ENCODE data around the gene CPAMD8.

Gene CPAMD8

GRCh38 chr19:17026706-17027534 is at the start of gene CPAMD8:
Gene CPAMD8, minus strand, starts transcription at chr19:17026810. Its CDS starts 168 bp downstream, at chr19:17026642.
- DNase-seq (ENCODE audit: low spot score) = no peak

GRCh38 chr19:17075864-17076542 is 49.4 kb upstream of the CPAMD8 start:
- DNase-seq (ENCODE audit: low spot score) = peak; percentile 41

- peak; percentile 100 for DNase-seq (ENCODE audit: low spot score)
These were observed 48.6 kb upstream of the CPAMD8 start, which contains the start of the genes HAUS8 and MYO9B for GRCh38 chr19:17075035-17075863. Gene HAUS8, minus strand, starts transcription at chr19:17075452. Its CDS starts 30 bp downstream, at chr19:17075422. Gene MYO9B, plus strand, starts transcription at chr19:17075777. Its CDS starts 25,941 bp downstream, at chr19:17101718.

GRCh38 chr19:17074634-17075034 is 48.0 kb upstream of the CPAMD8 start:
- DNase-seq (ENCODE audit: low spot score) = no peak

- no peak for DNase-seq (ENCODE audit: low spot score)
These were observed 47.4 kb upstream of the CPAMD8 start for GRCh38 chr19:17073869-17074633.

GRCh38 chr19:17070912-17071311 is 44.3 kb upstream of the CPAMD8 start:
- DNase-seq (ENCODE audit: low spot score) = no peak

- DNase-seq (ENCODE audit: low spot score) = no peak
These were observed 43.8 kb upstream of the CPAMD8 start for GRCh38 chr19:17070421-17070820.

- DNase-seq (ENCODE audit: low spot score) = no peak
These were observed 42.6 kb upstream of the CPAMD8 start for GRCh38 chr19:17069193-17069592.

GRCh38 chr19:17063428-17063827 is 36.8 kb upstream of the CPAMD8 start:
- no peak for DNase-seq (ENCODE audit: low spot score)

- DNase-seq (ENCODE audit: low spot score) = no peak
These were observed 35.1 kb upstream of the CPAMD8 start for GRCh38 chr19:17061691-17062090.

GRCh38 chr19:17061205-17061604 is 34.6 kb upstream of the CPAMD8 start:
- DNase-seq (ENCODE audit: low spot score) = no peak

- DNase-seq (ENCODE audit: low spot score) = no peak
These were observed 34.2 kb upstream of the CPAMD8 start for GRCh38 chr19:17060802-17061201.

GRCh38 chr19:17058236-17058635 is 31.6 kb upstream of the CPAMD8 start:
- no peak for DNase-seq (ENCODE audit: low spot score)

- no peak for DNase-seq (ENCODE audit: low spot score)
These were observed 29.0 kb upstream of the CPAMD8 start for GRCh38 chr19:17055636-17056035.

GRCh38 chr19:17054746-17055145 is 28.1 kb upstream of the CPAMD8 start:
- DNase-seq (ENCODE audit: low spot score) = no peak

- DNase-seq (ENCODE audit: low spot score) = peak; percentile 62
These were observed 25.8 kb upstream of the CPAMD8 start for GRCh38 chr19:17052439-17052838.

GRCh38 chr19:17049711-17050280 is 23.2 kb upstream of the CPAMD8 start:
- no peak for DNase-seq (ENCODE audit: low spot score)

GRCh38 chr19:17048885-17049453 is 22.4 kb upstream of the CPAMD8 start:
- DNase-seq (ENCODE audit: low spot score) = peak; percentile 48

GRCh38 chr19:17045907-17046502 is 19.4 kb upstream of the CPAMD8 start:
- no peak for DNase-seq (ENCODE audit: low spot score)

- DNase-seq (ENCODE audit: low spot score) = no peak
These were observed 17.1 kb upstream of the CPAMD8 start for GRCh38 chr19:17043744-17044143.
